Measurements from ENCODE around the gene TMEM35B. TPM values are rescaled to one million over a fixed set of nuclear protein-coding genes. Genes with fewer than 3 reads are reported as not detected.

TMEM35B gene
- total and polyA plus RNA-seq, 2 donors: 21.9 to 47.6 TPM

DNA sequence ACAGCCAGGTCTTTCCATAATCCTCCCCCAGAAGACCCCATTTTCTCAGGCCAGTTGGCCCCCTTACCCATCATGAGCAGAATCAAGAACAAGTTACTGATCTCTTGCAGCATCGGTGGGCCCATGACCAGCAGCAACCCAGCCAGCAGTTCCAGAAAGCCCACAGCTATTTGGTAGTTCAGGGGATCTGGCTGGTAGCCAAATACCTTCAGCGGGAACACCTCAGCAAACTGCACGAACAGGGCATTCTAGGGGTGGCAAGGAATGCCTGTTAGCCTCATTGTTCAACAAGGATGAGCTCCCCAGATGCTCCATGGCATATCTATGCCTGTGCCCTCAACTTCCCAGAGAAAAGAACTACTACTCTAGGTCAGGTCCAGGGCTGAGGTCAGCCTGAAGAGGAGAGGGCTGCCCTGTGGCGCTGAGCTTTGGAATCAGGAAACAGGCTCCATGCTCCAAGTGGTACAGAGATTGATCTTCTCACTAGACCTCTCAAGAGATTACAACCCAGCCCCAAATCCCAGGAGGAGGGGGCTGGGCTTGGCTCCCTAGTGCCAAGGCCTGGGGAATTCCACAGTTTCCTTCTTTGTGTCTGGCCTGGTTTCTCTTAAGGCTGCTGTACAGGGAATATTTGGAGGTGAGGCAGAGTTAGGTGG lies 1.3 kb downstream of the TMEM35B start:
- Histone ChIP-seq H3K27me3 (ENCODE audit: control insufficient read depth in 2 of 2, insufficient read depth in 1 of 2, low read length in 1 of 2) (no peaks in the 10 kb centered on the region), H3K4me1 (ENCODE audit: control insufficient read depth in 2 of 2, insufficient read depth in 2 of 2, low read length in 2 of 2) (peaks cover 15% of the 10 kb centered on the region in 2 donors), H3K9me3 (ENCODE audit: control insufficient read depth in 2 of 2, insufficient read depth in 1 of 2, low read length in 1 of 2) (no peaks in the 10 kb centered on the region), H3K4me3 (ENCODE audit: low read length in 2 of 2) (peak overlapping the region; percentile 65 to 86), H3K27ac (ENCODE audit: low read depth in 1 of 2, low read length in 1 of 2) (peak overlapping the region; percentile 77), H3K36me3 (ENCODE audit: control insufficient read depth in 2 of 2, insufficient read depth in 2 of 2, low read length in 1 of 2) (peaks cover 13% of the 10 kb centered on the region in 2 donors)
- DNase-seq (ENCODE audit: low read depth in 6 of 9, low spot score in 9 of 9): no peak
- WGBS: 93% methylated on average over 4 of the region's 4 CpGs

DNA sequence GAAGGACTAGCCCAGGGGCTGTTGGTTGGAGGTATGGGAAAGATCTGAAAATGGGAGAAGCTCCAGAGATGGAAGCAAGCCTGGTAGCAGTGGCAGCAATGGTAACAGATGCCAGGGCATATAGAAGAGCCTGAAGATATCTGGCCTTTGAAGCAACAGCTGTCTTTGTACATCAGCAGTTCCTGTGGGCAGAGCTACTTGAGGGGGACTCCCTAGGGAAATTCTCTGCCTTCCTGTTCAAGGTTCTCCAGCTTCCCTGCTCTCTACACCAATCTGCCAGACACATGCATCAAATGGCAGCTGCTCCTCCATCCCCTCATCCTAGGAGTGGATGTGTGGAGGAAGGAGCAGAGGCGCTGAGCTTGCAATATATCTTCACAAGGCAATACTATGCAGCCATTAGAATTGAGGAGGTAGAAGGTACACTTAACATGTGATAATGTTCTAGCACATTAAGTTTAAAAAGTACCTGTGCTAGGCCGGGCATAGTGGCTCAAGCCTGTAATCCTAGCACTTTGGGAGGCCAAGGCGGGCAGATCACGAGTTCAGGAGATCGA lies 2.2 kb downstream of the TMEM35B start:
- no peaks in the 10 kb centered on the region for H3K27me3 ChIP-seq (ENCODE audit: control insufficient read depth in 2 of 2, insufficient read depth in 1 of 2, low read length in 1 of 2)
- H3K9me3 ChIP-seq (ENCODE audit: control insufficient read depth in 2 of 2, insufficient read depth in 1 of 2, low read length in 1 of 2): no peaks in the 10 kb centered on the region
- H3K4me1 ChIP-seq (ENCODE audit: control insufficient read depth in 2 of 2, insufficient read depth in 2 of 2, low read length in 2 of 2): peaks cover 15% of the 10 kb centered on the region in 2 donors
- H3K4me3 ChIP-seq (ENCODE audit: low read length in 2 of 2): no peak overlapping the region
- H3K27ac ChIP-seq (ENCODE audit: low read depth in 1 of 2, low read length in 1 of 2): no peak overlapping the region
- peaks cover 11 to 13% of the 10 kb centered on the region in 2 donors for H3K36me3 ChIP-seq (ENCODE audit: control insufficient read depth in 2 of 2, insufficient read depth in 2 of 2, low read length in 1 of 2)
- WGBS: 98% methylated on average over 5 of the region's 5 CpGs
- DNase-seq (ENCODE audit: low read depth in 6 of 9, low spot score in 9 of 9): no peak

DNA sequence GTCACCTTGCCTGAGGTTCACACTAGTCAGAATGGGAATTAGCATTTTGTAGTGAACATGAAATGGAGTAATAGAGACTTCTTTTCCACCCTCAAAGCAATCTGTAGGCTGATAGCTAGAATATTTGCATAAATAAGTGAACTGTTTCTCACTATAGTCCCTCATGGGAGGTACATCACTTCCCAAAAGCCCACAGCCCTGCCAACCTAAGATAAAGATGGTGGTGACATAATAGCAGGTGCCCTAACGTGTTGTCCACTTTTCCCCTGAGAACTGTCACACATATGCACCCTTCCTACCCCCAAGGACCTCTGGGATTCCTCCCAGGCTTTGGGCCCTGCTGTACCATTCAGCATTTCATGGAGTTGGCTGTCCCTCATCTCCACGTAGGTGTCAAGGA lies 4.4 kb downstream of the TMEM35B start:
- Histone ChIP-seq H3K36me3 (ENCODE audit: control insufficient read depth in 2 of 2, insufficient read depth in 2 of 2, low read length in 1 of 2) (peaks cover 11 to 27% of the 10 kb centered on the region in 2 donors), H3K9me3 (ENCODE audit: control insufficient read depth in 2 of 2, insufficient read depth in 1 of 2, low read length in 1 of 2) (peaks cover 0 to 4% of the 10 kb centered on the region in 2 donors), H3K4me3 (ENCODE audit: low read length in 2 of 2) (no peak overlapping the region), H3K27me3 (ENCODE audit: control insufficient read depth in 2 of 2, insufficient read depth in 1 of 2, low read length in 1 of 2) (no peaks in the 10 kb centered on the region), H3K27ac (ENCODE audit: low read depth in 1 of 2, low read length in 1 of 2) (no peak overlapping the region), H3K4me1 (ENCODE audit: control insufficient read depth in 2 of 2, insufficient read depth in 2 of 2, low read length in 2 of 2) (peaks cover 15% of the 10 kb centered on the region in 2 donors)
- DNase-seq (ENCODE audit: low read depth in 6 of 9, low spot score in 9 of 9): no peak
- 96% methylated on average over 2 of the region's 2 CpGs for WGBS

DNA sequence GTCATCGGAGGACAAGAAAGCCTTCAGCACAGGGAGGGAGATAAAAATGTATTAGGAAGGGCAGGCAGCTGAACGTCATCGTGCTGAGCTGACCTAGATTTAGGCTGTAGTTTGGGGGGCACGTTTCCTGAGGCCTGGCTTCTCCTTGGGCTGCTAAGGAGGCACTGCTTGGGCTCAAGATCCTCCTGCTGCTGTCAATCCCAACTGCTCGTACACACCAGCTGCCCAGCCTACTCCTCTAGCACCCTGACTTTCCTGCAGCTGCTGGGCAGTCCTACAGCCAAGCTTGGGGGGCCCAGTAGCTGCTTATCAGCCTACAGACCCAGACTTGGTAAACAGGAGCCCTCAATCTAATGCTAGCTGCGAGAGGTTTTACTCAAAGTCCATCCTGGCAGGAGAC lies 6.2 kb downstream of the TMEM35B start:
- Histone ChIP-seq H3K4me1 (ENCODE audit: control insufficient read depth in 2 of 2, insufficient read depth in 2 of 2, low read length in 2 of 2) (peaks cover 8 to 9% of the 10 kb centered on the region in 2 donors), H3K36me3 (ENCODE audit: control insufficient read depth in 2 of 2, insufficient read depth in 2 of 2, low read length in 1 of 2) (peaks cover 11 to 27% of the 10 kb centered on the region in 2 donors)

DNA sequence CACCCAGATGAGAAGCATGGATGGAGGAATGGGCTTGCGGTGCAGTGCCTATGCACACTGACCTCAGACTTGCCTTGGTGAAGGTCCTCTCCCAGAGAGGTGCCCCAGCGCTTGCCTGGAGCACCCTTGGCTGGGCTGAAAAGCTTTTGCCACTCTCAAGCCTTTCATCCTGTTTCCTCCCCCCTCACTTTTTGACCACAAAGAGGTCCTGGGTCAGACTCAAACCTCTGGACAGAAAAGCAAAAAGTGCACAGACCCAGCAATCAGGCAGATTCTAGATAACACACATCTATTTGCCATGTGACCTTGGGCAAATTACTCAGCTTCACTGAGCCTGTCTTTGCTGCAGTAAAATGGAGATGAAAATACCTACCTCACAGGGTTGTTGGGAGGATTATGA lies 7.3 kb downstream of the TMEM35B start:
- 100% methylated on average over 2 of the region's 2 CpGs for WGBS
- H3K4me3 ChIP-seq (ENCODE audit: low read length in 2 of 2): no peak overlapping the region
- peaks cover 0 to 4% of the 10 kb centered on the region in 2 donors for H3K9me3 ChIP-seq (ENCODE audit: control insufficient read depth in 2 of 2, insufficient read depth in 1 of 2, low read length in 1 of 2)
- DNase-seq (ENCODE audit: low read depth in 6 of 9, low spot score in 9 of 9): no peak
- H3K4me1 ChIP-seq (ENCODE audit: control insufficient read depth in 2 of 2, insufficient read depth in 2 of 2, low read length in 2 of 2): peaks cover 2% of the 10 kb centered on the region in 2 donors
- H3K36me3 ChIP-seq (ENCODE audit: control insufficient read depth in 2 of 2, insufficient read depth in 2 of 2, low read length in 1 of 2): peaks cover 11 to 27% of the 10 kb centered on the region in 2 donors
- H3K27me3 ChIP-seq (ENCODE audit: control insufficient read depth in 2 of 2, insufficient read depth in 1 of 2, low read length in 1 of 2): no peaks in the 10 kb centered on the region
- H3K27ac ChIP-seq (ENCODE audit: low read depth in 1 of 2, low read length in 1 of 2): no peak overlapping the region

More for the DNA sequence above, 6.2 kb downstream of the TMEM35B start:
- Histone ChIP-seq H3K4me3 (ENCODE audit: low read length in 2 of 2) (no peak overlapping the region), H3K27ac (ENCODE audit: low read depth in 1 of 2, low read length in 1 of 2) (no peak overlapping the region), H3K27me3 (ENCODE audit: control insufficient read depth in 2 of 2, insufficient read depth in 1 of 2, low read length in 1 of 2) (no peaks in the 10 kb centered on the region), H3K9me3 (ENCODE audit: control insufficient read depth in 2 of 2, insufficient read depth in 1 of 2, low read length in 1 of 2) (peaks cover 0 to 4% of the 10 kb centered on the region in 2 donors)
- DNase-seq (ENCODE audit: low read depth in 6 of 9, low spot score in 9 of 9): no peak
- WGBS: 89% methylated on average over 6 of the region's 6 CpGs

DNA sequence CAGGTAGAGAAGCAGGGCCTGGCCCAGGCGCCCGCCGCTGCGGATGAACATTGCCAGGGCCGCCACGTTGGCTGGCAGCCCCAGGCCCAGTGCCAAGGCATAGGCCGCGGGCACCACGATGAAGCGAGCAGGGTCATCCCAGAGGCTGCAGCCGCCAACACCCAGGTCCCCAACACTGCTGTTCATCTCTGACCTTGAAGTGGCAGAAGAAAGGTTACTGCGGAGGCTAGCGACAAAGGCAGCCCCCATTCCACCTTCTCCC lies 8.0 kb downstream of the TMEM35B start:
- 98% methylated on average over 13 of the region's 13 CpGs for WGBS
- Histone ChIP-seq H3K4me3 (ENCODE audit: low read length in 2 of 2) (no peak overlapping the region), H3K9me3 (ENCODE audit: control insufficient read depth in 2 of 2, insufficient read depth in 1 of 2, low read length in 1 of 2) (peaks cover 0 to 4% of the 10 kb centered on the region in 2 donors), H3K36me3 (ENCODE audit: control insufficient read depth in 2 of 2, insufficient read depth in 2 of 2, low read length in 1 of 2) (peaks cover 11 to 23% of the 10 kb centered on the region in 2 donors), H3K27ac (ENCODE audit: low read depth in 1 of 2, low read length in 1 of 2) (no peak overlapping the region), H3K27me3 (ENCODE audit: control insufficient read depth in 2 of 2, insufficient read depth in 1 of 2, low read length in 1 of 2) (no peaks in the 10 kb centered on the region), H3K4me1 (ENCODE audit: control insufficient read depth in 2 of 2, insufficient read depth in 2 of 2, low read length in 2 of 2) (no peaks in the 10 kb centered on the region)
- DNase-seq (ENCODE audit: low read depth in 6 of 9, low spot score in 9 of 9): no peak

DNA sequence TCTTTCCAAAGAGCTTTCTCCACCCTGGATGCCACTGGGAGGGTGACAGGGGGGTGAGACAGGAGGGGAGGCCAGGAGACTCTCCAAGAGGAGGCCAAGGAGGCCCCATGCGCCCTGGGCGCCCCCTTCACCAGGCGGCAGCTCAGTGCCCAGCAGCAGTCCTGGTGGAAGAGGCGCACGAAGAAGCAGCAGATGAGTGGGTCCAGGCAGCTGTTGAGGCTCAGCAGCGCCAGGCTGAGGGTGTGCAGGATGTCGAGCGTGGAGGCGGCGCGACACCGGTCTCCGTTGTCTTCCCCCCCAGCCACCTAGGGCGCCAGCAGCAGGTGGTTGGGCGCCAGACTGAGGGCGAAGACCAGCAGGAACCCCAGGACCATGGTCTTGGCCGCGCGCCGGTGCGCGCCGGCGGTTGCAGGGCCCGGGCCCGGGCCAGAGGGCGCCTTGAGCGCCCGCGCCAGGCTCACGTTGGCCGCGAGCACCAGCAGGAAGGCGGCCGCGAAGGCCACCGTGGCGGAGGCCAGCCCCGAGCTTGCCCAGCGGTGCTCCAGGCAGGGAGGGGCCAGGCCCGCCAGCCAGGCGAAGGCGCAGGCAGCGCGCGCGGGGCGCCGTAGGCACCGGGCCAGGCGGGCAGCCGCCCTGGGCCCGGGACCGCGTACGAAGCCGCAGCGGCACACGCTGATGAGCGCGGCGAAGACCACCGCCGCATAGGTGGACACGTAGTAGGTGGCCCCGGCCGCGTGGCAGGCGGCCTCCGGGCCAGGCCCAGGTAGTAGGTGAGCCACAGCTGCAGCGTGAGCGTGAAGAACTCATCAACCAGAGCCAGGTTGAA lies 8.6 kb downstream of the TMEM35B start:
- peaks cover 7 to 18% of the 10 kb centered on the region in 2 donors for H3K36me3 ChIP-seq (ENCODE audit: control insufficient read depth in 2 of 2, insufficient read depth in 2 of 2, low read length in 1 of 2)
- peaks cover 0 to 4% of the 10 kb centered on the region in 2 donors for H3K9me3 ChIP-seq (ENCODE audit: control insufficient read depth in 2 of 2, insufficient read depth in 1 of 2, low read length in 1 of 2)
- 96% methylated on average over 72 of the region's 72 CpGs for WGBS
- H3K4me1 ChIP-seq (ENCODE audit: control insufficient read depth in 2 of 2, insufficient read depth in 2 of 2, low read length in 2 of 2): no peaks in the 10 kb centered on the region
- H3K27ac ChIP-seq (ENCODE audit: low read depth in 1 of 2, low read length in 1 of 2): no peak overlapping the region
- no peaks in the 10 kb centered on the region for H3K27me3 ChIP-seq (ENCODE audit: control insufficient read depth in 2 of 2, insufficient read depth in 1 of 2, low read length in 1 of 2)
- DNase-seq (ENCODE audit: low read depth in 6 of 9, low spot score in 9 of 9): no peak
- H3K4me3 ChIP-seq (ENCODE audit: low read length in 2 of 2): no peak overlapping the region

DNA sequence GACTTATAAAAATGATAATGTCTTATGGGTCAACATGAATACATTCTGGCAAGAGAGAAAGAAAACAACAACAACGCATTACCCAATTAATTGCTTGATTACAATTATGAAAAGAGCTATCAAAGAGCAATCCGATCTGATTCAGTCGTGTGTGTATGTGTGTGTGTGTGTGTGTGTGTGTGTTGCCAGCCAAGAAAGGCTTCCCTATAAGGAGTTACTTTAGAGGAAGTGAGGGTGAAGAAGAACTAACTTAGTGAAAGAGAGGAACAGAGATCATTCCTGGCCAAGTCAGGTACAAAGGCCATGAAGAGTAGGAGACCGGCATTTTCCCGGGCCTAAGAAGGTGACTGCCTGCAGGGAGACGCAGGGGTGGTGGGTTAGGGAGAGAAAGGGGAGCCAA lies 9.4 kb downstream of the TMEM35B start:
- Histone ChIP-seq H3K27me3 (ENCODE audit: control insufficient read depth in 2 of 2, insufficient read depth in 1 of 2, low read length in 1 of 2) (no peaks in the 10 kb centered on the region), H3K9me3 (ENCODE audit: control insufficient read depth in 2 of 2, insufficient read depth in 1 of 2, low read length in 1 of 2) (peaks cover 0 to 4% of the 10 kb centered on the region in 2 donors), H3K4me3 (ENCODE audit: low read length in 2 of 2) (no peak overlapping the region), H3K27ac (ENCODE audit: low read depth in 1 of 2, low read length in 1 of 2) (no peak overlapping the region), H3K36me3 (ENCODE audit: control insufficient read depth in 2 of 2, insufficient read depth in 2 of 2, low read length in 1 of 2) (peaks cover 2 to 18% of the 10 kb centered on the region in 2 donors), H3K4me1 (ENCODE audit: control insufficient read depth in 2 of 2, insufficient read depth in 2 of 2, low read length in 2 of 2) (no peaks in the 10 kb centered on the region)
- no peak for DNase-seq (ENCODE audit: low read depth in 6 of 9, low spot score in 9 of 9)
- 94% methylated on average over 6 of the region's 6 CpGs for WGBS

DNA sequence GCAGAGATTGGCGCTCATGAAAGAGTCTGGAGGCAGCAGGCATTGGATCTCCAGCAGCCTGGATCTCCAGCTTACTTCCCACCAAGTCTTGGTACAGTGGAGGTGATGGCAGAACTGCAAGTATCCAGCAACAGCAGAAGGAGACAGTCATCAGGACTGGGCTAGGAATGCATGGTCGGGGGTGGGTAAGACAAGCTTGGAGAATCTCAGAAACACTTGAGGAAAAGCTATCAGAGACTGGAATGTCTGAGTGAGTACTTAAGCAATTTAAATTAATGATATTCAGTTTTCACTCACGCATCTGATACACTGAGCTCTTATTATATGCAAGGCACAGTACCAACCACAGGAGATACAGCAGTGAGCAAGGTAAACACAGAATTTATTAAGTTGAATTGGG lies 9.8 kb downstream of the TMEM35B start:
- H3K27ac ChIP-seq (ENCODE audit: low read depth in 1 of 2, low read length in 1 of 2): no peak overlapping the region
- H3K27me3 ChIP-seq (ENCODE audit: control insufficient read depth in 2 of 2, insufficient read depth in 1 of 2, low read length in 1 of 2): no peaks in the 10 kb centered on the region
- H3K9me3 ChIP-seq (ENCODE audit: control insufficient read depth in 2 of 2, insufficient read depth in 1 of 2, low read length in 1 of 2): peaks cover 0 to 4% of the 10 kb centered on the region in 2 donors
- no peaks in the 10 kb centered on the region for H3K4me1 ChIP-seq (ENCODE audit: control insufficient read depth in 2 of 2, insufficient read depth in 2 of 2, low read length in 2 of 2)
- 95% methylated on average over 3 of the region's 3 CpGs for WGBS
- H3K36me3 ChIP-seq (ENCODE audit: control insufficient read depth in 2 of 2, insufficient read depth in 2 of 2, low read length in 1 of 2): peaks cover 0 to 18% of the 10 kb centered on the region in 2 donors
- no peak for DNase-seq (ENCODE audit: low read depth in 6 of 9, low spot score in 9 of 9)
- no peak overlapping the region for H3K4me3 ChIP-seq (ENCODE audit: low read length in 2 of 2)

All from thymus (tissue), 11 donors.